NCI-H510A treated with DMSO at 0.1 percent for 48 hours (cell line): ENCODE results near the gene YWHAH.

ENCODE experiments used
- DNase-seq: peaks from one replicate; lab custom pipeline; 2025; lab: John Stamatoyannopoulos, UW

YWHAH gene

DNA sequence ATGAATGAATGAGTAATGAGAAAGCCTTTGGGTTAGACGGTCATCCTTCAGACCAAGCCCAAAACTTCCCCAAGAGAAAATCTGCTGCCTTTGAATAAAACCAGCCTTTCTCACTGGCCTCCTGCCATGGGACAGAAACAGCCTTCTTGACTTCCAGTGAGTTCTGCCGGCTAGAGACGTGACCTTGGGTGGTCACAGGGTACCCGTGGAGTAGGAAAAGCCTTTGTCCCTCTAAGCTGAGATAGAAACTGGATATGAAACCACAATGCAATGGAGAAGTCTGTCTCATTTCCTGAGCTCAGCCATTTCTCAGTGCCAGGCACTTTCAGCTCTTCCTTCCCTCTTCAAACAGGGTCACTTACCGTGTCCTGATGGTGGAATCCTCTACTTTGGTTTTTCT, 21.2 kb upstream of the YWHAH start:
- DNase-seq: no peak

DNA sequence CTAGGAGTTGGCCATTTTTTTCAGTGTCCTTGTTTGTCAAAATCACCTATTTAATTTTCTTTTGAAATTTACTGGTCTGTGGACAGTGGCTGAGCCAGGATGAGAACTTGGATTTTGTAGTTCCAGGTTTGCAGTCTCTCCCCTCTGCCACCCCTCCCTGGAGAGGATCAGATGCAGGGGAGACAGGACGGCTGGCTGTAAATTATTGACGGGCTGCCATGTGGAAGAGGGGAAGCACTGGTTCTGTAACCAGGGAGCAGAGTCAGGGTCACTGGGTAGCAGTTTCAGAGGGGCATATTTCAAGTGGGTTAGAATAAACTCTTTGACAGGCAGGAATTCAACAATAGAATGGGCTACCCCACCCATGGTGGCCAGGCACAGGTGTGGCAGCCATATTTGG, 20.6 kb upstream of the YWHAH start:
- no peak for DNase-seq

GRCh38 chr22:31925056-31925455, 19.3 kb upstream of the YWHAH start:
- DNase-seq: no peak

GRCh38 chr22:31926024-31926423, 18.3 kb upstream of the YWHAH start:
- no peak for DNase-seq

DNA sequence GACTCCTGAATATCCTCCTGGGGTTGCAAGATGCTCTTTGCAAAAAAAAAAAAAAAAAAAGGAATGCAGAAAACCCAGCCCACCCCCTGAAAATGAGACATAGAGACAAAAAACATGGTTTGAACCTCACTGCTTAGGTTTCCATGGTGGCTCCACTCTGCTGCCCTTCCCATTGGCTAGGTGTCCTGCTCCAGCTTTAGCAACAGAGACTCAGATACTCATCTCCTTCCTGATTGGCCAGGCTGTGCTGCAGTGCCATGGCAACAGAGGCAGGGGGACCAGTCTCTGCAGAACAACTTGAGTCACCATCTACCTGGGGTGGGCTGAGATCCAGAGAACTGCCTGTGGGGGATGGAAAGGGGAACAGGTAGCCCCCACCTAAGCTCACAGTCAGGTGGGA, 17.4 kb upstream of the YWHAH start:
- no peak for DNase-seq

- no peak for DNase-seq
Observed at GRCh38 chr22:31927562-31927961, 16.8 kb upstream of the YWHAH start.

DNA sequence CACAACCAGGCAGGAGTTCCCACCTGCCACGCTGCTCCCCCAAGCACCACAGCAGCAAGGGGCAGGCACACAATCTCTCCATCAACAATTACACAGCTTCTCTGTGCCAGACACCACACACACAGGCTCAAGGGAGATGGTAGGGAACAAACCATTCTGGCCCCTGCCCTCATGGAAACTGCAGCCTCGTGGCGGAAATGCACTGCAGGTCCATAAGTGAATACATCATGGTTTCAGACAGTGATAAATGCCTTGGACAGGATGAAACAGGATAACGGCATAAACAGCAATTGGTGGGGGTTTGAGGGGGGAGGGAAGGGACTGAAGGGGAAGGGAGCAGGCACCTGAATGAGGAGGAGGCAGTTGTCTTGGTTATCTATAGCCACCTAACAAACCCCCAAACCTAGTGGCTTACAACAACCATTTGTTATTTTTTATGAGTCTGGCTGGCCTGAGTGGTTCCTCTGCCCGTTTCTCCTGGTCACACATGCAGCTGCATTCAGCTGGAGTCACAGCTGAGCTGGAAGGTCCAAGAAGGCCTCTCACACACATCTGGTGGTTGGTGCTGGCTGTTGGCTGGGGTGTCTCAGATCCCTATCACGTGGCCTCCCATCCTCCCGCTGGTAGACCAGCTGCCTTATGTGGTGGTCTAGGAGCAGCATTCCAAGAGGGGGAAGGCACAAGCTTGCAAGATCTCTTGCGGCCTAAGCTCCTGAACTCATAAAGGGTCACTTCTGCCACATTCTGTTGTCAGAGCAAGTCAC, 15.0 kb upstream of the YWHAH start:
- DNase-seq: no peak

- no peak for DNase-seq
Observed at GRCh38 chr22:31932863-31933262, 11.5 kb upstream of the YWHAH start.

- DNase-seq: no peak
Observed at GRCh38 chr22:31933406-31933805, 10.9 kb upstream of the YWHAH start.

DNA sequence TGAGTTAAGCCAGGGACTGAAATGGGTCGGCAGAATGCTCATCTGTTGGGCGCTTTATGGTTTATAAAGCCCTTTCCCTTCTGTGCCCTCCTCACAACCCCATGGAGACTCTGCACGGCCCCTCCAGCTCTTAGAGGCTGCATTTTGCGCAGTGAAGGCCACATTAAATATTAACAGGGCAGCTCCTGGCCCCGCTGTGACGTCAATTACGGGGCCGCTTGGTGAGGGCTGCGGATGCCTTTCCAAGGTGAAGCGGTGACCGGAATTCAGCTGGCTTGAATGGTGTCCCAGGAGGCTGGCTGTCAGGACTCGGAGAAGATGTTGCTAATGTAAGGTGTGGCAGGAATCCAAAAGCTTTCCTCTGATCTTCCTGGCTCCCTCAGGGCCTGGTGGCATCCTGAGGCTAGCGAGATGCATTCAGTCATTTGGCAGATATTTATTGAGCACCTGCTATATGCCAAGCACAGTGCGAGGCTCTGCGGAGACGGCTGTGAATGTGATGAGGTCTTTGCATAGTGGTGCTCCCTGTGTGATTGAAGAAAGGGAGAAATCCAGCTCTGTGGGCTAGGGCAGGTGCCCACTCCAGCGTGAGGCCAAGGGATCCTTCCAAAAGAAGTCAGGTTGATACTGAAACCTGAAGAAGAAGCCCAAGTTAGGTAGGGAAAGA, 10.4 kb upstream of the YWHAH start:
- no peak for DNase-seq

DNA sequence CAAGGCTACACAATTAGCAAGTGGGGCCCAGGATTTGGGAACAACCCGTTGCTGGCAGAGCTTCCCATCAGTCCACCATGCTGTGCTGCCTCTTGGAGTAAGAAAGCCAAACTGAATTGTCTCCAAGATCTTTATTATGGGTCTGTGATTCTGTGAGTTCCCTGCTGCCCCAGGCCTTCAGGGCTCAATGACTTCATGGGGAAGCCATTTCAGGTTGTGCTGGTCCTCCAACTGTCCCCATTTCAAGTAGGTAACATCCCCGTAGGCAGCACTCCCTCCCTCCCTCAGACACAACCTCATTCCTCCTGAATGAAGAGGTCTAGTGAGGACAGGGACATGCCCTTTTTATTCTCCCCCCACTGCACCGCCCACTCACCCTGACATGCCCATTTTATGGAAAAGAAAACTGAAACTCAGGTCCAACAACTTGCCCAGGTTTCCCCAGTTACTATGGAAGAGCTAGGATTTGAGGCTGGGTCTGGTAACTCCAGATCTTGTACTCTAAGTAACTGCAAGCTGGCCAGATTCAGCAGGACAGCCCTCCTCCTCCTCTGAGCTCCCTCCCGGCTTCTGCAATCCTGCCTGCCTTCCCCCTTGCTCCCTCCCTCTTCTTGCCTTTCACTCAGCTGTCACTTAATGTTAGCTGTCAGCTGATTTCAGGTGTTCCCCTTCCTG, 8.2 kb upstream of the YWHAH start:
- no peak for DNase-seq

- DNase-seq: no peak
Observed at GRCh38 chr22:31937341-31937740, 7.0 kb upstream of the YWHAH start.

DNA sequence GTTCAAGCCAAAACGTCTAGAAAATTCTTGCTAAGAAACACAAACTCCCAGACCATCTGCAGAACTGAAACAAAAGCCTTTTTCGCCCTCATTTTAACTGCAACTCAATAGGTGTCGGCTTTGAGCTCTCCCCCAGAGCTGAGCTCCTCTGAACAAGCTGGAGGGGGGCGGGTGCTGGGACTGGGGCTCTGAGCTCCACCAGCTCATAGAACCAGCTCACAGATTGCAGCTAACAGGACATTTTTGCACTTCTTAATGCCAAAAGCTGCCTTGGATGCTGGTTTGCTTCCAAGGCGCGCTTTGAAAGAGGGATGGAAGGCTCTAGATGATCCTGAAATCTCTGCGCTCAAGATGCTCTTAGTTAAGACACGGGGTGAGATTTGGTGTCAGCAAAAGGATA, 6.0 kb upstream of the YWHAH start:
- DNase-seq: no peak

- DNase-seq: no peak
Observed at GRCh38 chr22:31940506-31940905, 3.8 kb upstream of the YWHAH start.

DNA sequence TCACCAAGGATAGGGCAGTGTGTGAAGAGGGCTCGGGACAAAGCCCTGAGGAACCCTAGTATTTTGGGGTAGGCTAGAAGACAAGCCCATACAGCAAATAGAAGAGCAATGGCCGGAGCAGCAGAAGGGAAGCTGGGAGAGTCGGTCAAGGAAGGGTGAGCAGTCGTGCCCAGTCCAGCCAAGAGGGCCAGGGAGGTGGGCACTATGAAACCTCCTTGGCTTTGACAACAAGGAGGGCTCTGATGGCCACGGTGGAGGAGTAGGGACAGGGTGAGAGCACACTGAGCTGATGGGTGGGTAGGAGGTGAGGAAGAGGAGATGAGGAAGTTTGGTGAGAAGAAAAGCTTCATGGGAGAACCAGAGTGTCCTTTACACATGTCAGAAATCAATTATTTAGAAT, 2.2 kb upstream of the YWHAH start:
- DNase-seq: no peak

- no peak for DNase-seq
Observed at GRCh38 chr22:31943206-31943977, 943 bp upstream of the YWHAH start.

- no peak for DNase-seq
Observed at GRCh38 chr22:31944700-31945442, 536 bp downstream of the YWHAH start.

DNA sequence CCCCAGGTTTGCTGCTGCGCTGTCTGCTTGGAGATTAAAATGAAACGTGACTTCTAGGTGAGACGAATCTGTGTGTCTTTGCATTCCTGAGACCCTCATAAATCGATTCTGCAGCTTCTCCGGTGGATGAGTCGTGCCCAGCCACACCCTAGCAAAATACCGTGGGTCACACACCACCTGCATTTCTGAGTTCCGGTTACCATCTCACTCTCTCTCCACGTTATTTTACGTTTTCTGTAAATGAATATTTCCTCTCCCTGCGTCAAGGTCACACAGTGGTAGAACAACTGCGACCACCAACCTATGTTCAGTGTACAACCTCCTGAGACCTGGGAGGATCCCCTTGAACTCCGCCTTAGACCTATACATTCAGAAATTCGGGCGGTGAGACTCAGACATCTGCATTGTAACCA, 1.1 kb downstream of the YWHAH start:
- DNase-seq: no peak

DNA sequence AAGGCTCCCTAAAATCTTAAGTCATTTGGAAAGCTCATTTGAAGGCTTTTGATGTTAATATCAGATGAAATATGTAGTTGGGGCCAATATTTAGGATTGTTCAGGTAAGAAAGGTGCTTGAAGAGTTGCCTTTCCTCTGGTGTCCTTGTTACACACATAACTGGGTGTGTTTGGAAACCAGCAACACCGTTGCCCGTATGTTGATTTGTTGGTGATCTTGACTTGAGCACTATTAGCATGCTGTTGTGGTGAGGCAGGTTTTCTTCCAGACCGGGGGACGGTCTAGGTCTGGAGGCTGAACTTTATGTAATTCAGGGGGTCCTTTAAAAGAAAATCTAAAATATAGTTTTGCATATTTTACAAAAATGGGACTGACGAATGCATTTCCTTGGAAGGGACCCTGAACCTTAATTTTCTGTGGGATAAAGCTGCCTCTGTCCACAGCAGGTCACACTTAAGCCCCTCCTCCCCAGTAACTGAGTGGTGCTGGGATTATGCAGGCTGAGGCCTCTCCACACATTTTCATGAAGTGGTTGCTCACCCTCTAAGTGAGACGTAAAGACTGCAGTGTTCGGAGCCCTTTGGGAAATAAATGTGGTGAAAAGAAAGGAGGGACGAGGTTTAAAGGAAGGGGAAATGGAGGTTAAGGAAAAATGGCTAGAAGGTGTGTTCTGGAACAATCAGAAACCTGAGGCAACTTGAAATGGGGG, 1.8 kb downstream of the YWHAH start:
- no peak for DNase-seq

- DNase-seq: peak; percentile 11
Observed at GRCh38 chr22:31947296-31947695, 3.0 kb downstream of the YWHAH start.

- DNase-seq: no peak
Observed at GRCh38 chr22:31948002-31948401, 3.7 kb downstream of the YWHAH start.
